ENCODE measurements around the gene NR2F1. TPM values are rescaled to one million over a fixed set of nuclear protein-coding genes. Genes with fewer than 3 reads are reported as not detected.

The NR2F1 gene
- total RNA-seq, 1 donor from 2014 or later: 97.2 TPM

DNA sequence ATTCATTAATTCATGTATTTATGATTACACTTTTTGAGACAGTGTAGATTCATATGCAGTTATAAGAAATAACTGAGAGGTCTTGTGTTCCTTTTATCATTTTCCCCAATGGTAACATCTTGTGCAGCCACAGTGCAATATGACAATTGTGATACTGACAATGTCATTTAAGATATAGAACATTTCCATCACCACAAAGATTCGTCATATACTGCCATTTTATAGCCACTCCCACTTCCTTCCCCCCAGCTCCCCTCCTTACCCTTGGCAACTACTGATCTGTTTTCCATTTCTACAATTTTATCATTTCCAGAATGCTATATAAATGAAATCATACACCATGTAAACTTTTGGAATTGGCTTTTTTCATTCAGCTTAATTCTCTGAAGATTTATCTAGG is 53.8 kb downstream of the NR2F1 start:
- H3K27ac ChIP-seq: no peak overlapping the region
- intact Hi-C loops (cut with DNase I): no loop called here

GRCh38 chr5:93637697-93638096 is 54.7 kb downstream of the NR2F1 start:
- intact Hi-C loops (cut with DNase I): no loop called here

More for the DNA sequence above, 53.8 kb downstream of the NR2F1 start:
- Histone ChIP-seq H3K4me1 (no peaks in the 10 kb centered on the region), H3K27me3 (no peaks in the 10 kb centered on the region), H3K9me3 (no peaks in the 10 kb centered on the region), H3K36me3 (no peaks in the 10 kb centered on the region), H3K4me3 (no peak overlapping the region)
- no peak for TF ChIP-seq POLR2AphosphoS5 (IDR thresholded peaks at IDR 0.05; ENCODE audit: insufficient read depth in 1 of 2, low read depth in 1 of 2)
- TF ChIP-seq, protein P1, sequence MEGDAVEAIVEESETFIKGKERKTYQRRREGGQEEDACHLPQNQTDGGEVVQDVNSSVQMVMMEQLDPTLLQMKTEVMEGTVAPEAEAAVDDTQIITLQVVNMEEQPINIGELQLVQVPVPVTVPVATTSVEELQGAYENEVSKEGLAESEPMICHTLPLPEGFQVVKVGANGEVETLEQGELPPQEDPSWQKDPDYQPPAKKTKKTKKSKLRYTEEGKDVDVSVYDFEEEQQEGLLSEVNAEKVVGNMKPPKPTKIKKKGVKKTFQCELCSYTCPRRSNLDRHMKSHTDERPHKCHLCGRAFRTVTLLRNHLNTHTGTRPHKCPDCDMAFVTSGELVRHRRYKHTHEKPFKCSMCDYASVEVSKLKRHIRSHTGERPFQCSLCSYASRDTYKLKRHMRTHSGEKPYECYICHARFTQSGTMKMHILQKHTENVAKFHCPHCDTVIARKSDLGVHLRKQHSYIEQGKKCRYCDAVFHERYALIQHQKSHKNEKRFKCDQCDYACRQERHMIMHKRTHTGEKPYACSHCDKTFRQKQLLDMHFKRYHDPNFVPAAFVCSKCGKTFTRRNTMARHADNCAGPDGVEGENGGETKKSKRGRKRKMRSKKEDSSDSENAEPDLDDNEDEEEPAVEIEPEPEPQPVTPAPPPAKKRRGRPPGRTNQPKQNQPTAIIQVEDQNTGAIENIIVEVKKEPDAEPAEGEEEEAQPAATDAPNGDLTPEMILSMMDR (IDR thresholded peaks at IDR 0.05): no peak
- DNase-seq (ENCODE audit: extremely low spot score in 2 of 2): no peak

GRCh38 chr5:93642526-93642925 is 59.5 kb downstream of the NR2F1 start:
- Histone ChIP-seq H3K36me3 (no peaks in the 10 kb centered on the region), H3K9me3 (no peaks in the 10 kb centered on the region), H3K4me3 (no peak overlapping the region), H3K4me1 (no peaks in the 10 kb centered on the region), H3K27me3 (no peaks in the 10 kb centered on the region), H3K27ac (no peak overlapping the region)
- intact Hi-C loops (cut with DNase I): no loop called here
- no peak for DNase-seq (ENCODE audit: extremely low spot score in 2 of 2)
- no peak for TF ChIP-seq POLR2AphosphoS5 (IDR thresholded peaks at IDR 0.05; ENCODE audit: insufficient read depth in 1 of 2, low read depth in 1 of 2)
- no peak for TF ChIP-seq POLR2A (IDR thresholded peaks at IDR 0.05)
- TF ChIP-seq, protein P1 (IDR thresholded peaks at IDR 0.05): no peak

More at GRCh38 chr5:93637697-93638096, 54.7 kb downstream of the NR2F1 start:
- TF ChIP-seq POLR2A (IDR thresholded peaks at IDR 0.05) (no peak), POLR2AphosphoS5 (IDR thresholded peaks at IDR 0.05; ENCODE audit: insufficient read depth in 1 of 2, low read depth in 1 of 2) (no peak)
- TF ChIP-seq, protein P1 (IDR thresholded peaks at IDR 0.05): no peak
- H3K27ac ChIP-seq: no peak overlapping the region
- H3K27me3 ChIP-seq: no peaks in the 10 kb centered on the region
- H3K4me3 ChIP-seq: no peak overlapping the region
- no peaks in the 10 kb centered on the region for H3K4me1 ChIP-seq
- H3K36me3 ChIP-seq: no peaks in the 10 kb centered on the region
- no peaks in the 10 kb centered on the region for H3K9me3 ChIP-seq
- no peak for DNase-seq (ENCODE audit: extremely low spot score in 2 of 2)

MicroRNA genes within 50 kb of the gene (microRNA counts, 767-probe panel; counts per million panel counts)
- microRNA hsa-miR-2277-3p (238 to 261 counts per million in 2 donors), microRNA hsa-miR-2277-5p (238 to 261 counts per million in 2 donors)

Other genes with a start within 250 kb of the NR2F1 start
- gene NR2F1-AS1, start 2.0 kb upstream of the NR2F1 start, total RNA-seq: 22.3 TPM
- gene POU5F2, start 158.4 kb downstream of the NR2F1 start, total RNA-seq: 3.2 TPM

Measured in vagina (tissue), 2 donors.